D341Med (cell line): Measurements from ENCODE around the gene NUP62.
"Not testable (repeated sequence)": the region's sequence is repeated elsewhere in the genome, so short reads cannot be mapped to it uniquely, and the experiment has no call there.

Experiments
- DNase-seq: peaks from one replicate; pipeline ENCODE4 v3.0.0; 2012; ENCODE audit warnings: low spot score

Gene NUP62

DNA sequence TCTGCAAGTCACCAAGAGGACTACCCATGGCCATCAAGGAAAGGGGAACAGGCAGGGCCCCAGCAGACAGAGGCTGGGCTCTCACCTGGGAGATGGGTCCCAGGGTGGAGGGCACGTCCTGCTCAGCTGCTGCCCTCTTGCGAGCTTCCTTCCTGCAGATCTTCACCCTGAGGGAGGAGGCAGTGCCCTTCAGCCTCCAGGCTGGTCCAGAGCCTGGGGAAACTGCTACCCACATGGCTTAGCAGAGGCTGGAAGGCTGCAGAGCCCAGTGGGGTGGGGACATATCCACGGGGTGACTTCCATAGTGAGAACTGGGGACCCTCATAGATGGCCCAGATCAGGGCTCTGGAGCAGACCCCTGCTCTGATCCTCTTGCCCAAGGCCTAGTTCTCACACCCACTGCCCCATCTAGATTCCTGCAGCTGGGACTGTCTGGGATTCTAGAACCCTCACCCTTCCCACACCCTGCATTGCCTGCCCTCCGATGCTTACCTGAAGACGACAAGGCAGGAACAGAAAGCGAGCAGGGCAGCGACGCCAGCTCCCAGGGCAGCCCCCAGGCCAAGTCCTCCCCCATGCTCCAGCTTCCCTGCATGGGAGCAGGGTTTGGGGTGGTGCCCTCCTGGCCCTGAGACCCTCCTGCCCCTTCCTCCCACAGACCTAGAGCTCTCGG, 22.6 kb upstream of the NUP62 start:
- DNase-seq, result no peak

DNA sequence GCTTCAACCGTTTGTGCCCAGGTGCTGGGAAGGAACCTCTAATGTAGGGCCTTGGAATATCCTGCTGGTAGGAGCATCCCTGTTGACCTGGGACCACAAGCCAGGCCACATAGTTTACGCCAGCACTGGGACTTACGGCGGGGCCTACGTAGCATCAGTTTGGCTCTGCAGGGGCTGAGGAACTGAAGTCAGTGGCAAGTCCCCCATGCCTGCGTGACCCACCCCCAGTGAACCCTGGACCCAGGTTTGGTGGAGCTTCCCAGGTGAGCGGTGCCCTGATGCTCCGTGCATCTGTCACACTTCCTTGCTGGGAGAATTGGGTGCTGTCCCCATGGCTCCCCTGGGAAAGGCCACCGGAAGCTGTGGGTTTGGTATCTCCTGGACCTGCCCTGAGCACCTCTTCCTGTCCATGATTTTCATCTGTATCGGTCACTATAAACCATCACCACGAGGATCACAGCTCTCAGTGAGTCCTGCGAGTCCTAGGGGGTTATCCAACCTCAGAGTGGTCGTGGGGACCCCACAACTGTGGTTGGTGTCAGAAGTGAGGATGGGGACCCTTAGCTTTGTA, 21.7 kb upstream of the NUP62 start:
- DNase-seq, result no peak

DNA sequence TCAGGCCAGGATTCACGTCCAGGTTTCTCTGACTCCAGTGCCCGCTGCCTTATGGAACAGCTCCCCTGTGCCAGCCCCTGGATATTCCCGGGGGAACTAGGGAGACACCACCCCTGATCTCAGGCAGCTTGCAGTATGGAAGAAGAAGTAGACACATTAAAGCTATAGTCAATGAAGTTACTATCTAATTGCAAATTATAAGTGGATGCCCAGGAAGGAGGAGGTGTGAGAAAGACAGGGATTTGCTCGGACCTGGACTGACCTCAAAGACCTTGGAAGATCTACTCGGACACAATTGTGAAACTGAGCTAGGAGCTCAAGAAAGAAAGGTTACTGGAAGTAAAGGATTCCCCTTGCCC, 21.3 kb upstream of the NUP62 start:
- no peak for DNase-seq

DNA sequence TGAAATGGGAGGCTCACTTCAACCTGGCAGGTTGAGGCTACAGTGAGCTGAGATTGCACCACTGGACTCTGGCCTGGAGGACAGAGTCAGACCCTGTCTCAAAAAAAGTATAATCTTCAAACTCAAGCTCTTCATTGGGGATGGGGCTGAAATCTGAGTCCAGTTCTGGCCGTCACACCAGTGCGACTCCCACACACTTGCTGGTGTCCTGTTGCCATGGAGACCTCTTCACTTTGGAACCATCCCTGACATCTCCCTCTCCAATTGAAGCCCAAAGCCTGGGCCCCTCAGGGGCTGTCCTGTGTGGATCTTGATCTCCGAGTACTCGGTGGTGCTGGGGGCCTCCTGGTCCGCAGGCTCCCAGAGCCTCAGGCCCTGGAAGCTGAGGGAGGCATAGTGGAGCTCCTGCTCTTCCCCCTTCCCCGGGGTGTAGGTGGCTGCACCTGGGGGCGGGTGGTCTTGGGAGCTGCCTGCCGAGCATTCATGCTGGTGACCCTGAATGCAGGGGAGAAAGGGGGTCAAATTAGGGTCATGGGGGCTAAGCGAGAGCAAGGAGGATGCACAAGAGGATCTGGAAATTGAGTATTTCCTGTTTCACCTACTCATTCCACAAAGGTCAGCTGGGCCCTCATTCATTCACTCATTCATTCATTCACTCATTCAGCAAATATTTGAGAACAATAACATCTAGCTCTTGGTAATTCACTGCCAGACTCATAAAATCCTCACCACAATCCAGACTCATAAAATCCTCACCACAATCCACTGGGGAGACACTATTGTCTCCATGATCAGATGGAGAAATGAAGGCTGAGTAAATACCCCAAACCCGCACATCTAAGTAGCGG, 20.7 kb upstream of the NUP62 start:
- no peak for DNase-seq

DNA sequence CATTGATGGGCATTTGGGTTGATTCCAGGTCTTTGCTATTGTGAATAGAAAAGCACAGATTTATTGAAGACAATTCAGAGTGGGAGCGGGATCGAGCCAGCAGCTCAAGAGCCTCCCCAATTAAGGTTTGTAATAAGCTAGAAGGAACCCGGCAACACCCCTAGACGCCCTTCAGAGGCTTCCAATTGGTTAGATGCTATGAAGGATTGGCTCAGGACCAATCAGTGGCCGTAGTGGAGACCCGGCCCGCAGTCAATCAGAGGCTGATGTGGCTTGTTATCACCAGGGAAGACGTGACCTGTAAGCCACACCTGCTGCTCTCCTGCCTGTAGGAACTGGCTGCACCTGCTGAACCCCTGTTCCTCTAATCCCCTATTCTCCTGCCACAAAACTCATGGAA, 17.1 kb upstream of the NUP62 start:
- no peak for DNase-seq

DNA sequence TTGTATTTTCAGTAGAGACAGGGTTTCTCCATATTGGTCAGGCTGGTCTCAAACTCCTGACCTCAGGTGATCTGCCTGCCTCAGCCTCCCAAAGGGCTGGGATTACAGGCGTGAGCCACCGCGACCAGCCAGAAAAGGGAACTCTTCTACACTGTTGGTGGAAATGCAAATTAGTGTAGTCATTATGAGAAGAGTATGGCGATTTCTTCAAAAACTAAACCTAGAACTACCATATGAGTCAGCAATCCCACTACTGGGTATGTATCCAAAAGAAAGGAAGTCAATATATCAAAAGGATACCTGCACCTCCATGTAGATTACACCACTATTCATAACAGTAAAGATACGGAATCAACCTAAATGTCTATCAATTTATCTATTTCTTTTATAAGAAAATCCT, 15.3 kb upstream of the NUP62 start:
- DNase-seq, result not testable (repeated sequence)

DNA sequence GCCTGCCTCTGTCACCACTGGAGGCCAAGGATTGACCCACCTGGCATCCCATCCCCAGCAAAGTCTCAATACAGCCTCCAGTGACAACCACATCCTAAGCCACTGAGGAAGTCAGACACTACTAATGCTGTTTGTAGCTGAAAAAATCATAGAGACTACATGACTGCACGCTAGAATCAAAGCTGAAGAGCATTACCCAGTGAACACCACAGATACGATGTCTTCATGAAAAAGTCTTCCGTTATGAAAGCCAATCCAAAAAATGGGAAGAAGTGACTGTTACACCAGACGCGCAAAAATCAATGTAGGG, 11.1 kb upstream of the NUP62 start:
- no peak for DNase-seq

DNA sequence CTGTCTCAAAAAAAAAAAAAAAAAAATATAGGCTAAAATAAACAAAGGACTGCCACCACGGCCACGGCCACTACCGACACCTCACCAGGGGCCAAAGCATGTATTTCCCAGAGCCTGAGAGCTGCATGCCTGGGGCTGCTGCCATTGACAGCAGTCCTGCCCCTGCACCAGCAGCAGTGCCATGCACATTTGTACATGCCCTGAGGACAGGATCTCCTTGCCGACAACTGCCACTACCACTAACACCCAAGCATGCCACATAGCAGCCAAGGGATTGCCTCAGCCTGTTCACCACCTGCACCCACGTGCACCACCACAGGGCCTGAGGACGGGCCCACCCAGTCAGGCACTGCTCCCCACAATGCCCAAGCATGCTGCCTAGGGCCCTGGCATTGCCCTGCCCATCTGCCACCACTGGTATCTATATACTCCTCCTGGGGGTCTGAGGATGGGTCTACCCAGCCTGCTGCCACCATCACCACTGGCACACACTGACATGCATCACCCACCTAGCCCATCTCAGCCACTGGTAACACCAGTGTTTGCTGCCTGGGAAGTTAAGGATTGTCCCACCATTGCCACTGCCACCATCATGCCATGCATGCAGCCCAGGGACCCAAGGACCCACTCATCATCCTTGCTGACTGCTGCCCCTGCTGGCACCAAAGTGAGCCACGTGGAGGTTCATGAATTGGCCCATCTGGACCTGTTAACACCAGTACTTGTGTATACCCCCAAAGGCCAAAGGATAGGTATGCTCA, 10.6 kb upstream of the NUP62 start:
- no peak for DNase-seq

DNA sequence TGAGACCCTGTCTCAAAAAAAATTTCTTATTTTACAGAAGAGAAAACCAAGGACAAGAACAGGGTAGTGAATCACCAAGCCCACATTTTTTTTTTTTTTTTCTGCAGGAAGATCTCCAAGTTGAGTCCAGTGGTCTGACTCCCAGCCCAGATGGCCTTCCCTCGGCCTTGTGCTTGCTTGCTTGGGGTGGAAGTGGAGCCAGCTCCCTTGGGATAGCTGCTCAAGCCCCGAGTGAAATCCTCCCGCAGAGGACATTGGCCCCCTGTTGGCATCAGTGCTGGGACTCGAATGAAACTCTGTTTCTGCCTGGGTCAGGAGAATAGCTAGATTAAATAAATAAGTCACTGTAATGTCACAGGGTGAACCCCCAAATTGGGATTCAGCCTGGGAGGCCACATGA, 9.4 kb upstream of the NUP62 start:
- no peak for DNase-seq

DNA sequence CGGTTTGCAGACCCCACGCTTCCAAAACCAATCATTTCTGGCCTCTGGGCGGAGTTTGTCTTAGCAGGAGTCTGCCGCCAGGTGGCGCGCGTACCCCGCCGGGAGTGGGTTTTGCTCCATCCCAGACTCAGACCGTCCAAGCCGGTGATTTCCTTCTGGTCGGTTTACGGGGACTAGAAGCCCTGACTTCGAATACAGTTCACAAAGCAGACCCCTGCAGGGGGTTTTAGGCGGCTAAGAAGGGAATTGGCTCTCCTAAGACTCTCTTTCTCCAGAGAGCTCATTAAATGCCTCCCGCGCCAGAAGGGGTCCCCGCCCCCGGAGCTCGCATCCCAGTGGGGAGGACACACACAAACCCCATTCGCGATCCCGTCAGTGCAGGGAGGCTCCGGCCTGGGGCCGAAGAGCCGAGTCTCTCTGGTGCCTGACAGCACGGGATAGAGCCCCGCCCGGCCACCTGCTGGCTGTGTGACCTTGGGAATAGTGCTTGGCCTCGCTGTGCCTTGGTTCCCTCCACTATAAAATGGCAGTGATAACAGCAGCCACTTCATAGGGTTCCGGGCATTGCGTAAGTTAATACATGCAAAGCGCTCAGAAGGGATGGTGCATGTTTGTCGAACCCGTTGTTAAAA, 8.6 kb upstream of the NUP62 start:
- peak; percentile 87 for DNase-seq

DNA sequence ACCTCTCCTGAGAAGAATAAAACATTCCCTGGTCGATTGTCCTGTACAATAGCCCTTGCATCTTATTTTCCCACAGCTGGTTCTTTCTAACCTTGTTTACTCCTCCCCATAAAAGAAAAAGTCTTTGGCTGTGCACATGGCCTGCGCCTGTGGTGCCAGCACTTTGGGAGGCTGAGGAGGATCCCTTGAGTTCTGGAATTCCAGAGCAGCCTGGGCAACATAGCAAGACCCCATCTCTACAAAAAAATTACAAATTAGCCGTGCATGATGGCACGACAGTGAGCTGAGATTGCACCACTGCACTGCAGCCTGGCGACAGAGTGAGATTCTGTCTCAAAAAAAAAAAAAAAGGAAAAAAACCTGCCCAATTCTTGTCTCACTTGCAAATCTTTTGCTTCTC, 7.2 kb upstream of the NUP62 start:
- no peak for DNase-seq

DNA sequence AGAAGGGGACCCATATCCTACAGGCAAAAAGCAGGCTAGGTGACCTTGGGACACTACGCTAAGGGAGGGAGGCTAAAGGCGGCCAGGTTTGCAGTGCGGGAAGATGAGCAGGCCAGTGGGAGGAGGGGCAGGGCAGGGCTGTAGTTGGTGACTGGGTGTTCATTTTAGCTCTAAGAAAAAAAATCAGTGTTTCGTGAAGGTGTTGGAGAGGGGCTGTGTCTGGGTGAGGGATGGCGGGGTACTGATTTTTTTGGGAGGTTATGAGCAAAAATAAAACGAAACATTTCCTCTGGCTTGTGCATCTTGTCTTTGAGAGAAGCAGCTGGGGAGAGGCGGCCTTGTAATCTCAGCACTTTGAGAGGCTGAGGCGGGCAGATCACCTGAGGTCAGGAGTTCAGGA, 4.3 kb upstream of the NUP62 start:
- DNase-seq, result no peak

DNA sequence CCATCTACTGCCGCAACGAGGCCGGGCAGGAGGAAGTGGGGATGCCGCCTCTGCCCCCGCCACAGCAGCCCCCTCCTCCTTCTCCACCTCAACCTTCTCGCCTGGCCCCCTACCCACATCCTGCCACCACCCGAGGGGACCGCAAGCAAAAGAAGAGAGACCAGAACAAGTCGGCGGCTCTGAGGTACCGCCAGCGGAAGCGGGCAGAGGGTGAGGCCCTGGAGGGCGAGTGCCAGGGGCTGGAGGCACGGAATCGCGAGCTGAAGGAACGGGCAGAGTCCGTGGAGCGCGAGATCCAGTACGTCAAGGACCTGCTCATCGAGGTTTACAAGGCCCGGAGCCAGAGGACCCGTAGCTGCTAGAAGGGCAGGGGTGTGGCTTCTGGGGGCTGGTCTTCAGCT, 3.4 kb upstream of the NUP62 start:
- DNase-seq, result no peak

DNA sequence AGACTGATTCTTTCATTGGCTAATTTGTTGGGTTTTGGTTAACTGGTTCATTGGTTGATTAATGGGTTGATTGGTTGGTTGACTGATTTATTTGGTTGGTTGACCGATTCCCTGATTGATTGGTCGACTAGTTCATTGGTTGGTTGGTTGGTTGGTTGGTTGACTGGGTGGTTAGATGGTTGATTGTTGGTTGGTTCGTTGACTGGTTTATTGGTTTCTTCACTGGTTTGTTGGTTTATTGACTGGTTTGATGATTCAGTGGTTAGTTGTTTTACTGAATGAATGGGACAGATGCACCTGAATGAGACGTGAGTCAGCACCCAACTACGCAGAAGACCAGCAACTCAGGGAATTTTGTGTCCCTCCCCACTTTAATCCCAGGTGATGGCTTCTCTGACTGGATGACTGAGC, 2.7 kb upstream of the NUP62 start:
- DNase-seq, result no peak

DNA sequence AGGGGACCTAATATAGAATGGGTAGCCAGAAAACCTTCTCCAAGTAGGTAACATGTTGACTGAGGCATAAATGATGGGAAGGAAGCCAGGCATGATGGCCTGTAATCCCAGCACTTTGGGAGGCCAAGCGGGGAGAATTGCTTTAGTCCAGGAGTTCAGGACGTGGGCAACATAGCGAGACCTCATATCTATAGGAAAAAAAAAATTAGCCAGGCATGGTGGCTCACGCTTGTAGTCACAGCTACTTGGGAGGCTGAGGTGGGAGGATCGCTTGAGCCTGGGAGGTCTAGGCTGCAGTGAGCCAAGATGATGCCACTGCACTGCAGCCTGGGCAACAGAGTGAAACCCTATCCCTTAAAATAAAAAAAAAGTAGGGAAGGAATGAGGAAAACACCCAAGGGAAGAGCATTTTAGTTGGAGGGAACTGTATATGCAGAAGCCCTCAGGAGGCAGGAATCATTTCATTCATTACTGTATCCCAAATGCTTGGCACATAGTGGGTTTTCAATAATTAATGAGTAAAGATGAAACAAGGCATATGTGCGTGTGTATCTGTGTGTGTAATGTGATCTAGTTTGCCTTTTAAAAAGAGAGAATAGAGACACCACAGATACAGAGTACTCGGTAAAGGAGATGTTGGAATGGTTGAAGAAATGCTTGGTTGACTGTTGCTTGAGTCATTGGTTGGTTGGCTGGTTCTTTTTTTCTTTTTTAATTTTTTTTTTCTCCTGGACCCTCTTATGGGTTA, 2.2 kb upstream of the NUP62 start:
- no peak for DNase-seq

DNA sequence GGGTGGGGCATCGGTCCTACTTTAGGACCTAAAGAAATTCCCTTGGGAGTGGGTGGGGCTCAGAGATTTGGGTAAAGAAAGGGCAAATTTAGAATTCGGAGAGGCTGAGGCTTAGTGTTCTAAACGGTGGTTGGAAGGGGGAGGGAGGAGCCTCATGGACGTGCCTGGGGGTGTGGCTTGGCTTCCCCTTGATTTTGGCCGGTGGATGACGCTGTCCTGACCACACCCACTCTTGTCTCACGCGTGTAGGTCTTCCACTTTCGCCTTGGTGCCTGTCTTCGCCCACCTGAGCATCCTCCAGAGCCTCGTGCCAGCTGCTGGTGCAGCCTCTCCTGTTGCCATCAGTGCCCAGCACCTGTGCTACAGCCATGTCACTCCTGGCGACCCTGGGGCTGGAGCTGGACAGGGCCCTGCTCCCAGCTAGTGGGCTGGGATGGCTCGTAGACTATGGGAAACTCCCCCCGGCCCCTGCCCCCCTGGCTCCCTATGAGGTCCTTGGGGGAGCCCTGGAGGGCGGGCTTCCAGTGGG, 1.2 kb upstream of the NUP62 start:
- DNase-seq, result no peak

DNA sequence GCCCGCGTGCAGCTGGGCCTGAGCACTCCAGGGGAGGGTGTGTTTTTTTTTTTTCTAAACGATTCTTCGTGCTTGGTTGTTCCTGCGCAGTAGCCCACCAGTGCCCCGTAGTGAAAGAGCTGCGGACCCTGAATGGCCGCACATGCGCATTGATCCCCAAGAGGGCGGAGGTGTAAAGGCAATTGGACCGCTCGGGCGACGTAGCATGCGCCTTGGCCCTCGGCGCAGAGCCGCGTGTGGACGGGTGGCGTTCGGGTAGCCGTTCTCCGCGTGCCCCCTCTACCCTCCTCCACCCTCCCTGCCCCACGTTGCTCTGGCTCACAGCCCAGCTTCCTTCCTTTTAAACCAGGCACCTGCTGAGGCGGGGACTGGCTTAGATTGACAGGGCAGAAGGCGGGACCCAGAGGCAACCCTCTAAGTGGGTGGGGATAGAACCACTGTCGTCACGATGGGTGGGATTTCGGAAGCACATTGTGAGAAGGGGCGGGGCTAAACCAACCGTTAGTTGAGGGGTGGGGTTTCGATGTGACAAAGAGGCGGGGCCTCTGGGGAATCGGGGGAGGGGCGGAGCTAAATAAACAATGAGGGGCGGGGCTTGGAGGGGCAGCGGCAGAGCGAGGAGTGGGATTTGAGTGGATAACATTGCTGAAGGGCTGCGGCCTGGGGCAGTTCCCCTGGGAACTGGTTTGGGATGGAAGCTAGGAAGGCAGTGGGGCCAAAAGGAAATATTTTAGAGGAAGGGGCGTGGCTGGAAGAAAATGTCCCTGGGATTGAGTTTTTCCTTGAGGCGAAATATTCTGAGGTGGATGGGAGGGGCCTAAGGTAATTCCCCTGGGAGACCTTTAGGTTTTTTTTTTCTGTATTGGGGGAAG, 543 bp upstream of the NUP62 start:
- DNase-seq, result peak; percentile 91

DNA sequence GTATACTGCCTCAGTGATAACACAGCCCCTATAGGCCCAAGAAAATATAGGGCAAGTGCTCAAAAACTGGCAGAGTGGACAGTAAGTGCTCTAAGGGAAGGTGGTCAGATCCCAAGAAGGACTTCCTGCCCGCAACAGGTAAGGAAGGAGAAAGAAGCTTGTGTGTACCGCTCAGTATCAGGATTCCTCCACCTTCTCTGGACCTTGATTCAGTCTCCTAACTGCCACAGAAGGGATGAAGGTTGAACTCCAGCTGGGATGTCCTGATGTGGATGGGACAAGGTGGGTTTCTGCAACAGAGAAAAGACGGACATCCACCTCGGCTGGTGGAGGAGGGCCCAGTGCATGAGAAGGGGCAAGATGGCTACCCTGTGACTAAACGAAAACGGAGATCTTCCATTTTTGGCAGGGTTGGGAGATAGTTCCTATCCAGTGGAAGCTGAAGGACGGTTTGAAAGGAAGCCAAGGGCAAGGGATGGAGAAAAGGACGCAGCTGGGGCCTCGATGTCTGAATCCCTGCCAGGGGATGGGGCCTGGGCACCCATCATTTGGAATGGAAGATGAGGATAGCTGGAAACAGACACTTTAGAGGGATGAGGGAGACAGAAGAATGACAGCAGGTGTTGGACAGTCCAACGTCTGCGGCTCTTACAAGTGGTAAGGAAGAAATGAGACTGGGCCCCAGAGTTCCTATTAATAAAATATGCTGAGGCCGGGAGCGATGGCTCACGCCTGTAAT, 1.6 kb downstream of the NUP62 start:
- DNase-seq, result no peak

DNA sequence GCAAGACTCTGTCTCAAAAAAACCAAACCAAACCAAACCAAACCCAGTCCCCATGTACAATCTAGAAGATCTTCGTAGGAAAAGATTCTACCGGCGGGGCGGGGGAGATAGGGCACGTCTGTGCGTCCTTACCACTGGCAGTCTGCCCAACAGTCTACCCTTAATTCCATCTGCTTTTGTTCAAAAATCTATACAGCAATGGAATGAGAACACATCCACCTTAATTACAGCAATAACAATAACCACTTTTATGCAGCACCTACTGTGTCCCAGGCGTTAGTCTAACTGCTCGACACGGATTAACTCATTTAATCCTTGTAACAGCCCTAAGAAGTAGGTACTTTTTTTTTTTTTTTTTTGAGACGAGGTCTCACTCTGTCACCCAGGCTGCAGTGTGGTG, 2.8 kb downstream of the NUP62 start:
- DNase-seq, result no peak

DNA sequence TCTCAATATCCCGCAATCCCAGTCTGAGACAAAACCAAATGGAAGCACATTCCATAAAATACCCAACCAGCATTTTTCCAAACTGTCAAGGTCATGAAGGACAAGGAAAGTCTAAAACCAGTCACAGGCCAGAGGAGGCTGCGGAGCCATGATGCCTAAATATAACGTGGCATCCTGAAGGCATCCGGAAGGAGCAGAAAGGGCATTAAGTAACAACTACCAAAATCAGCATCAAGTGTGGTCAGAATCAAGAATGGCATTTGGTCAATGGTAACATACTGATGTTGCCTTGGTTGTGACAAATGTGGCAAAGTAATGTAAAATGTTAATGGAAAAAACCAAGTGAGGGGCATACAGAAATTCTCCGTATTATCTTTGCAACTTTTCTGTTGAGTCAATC, 3.8 kb downstream of the NUP62 start:
- DNase-seq, result no peak
